ENCODE results near the gene SLC51B.
A peak's percentile ranks its signal among the peaks of the same experiment; 100 is the strongest.
"Not testable (repeated sequence)": the region's sequence is repeated elsewhere in the genome, so short reads cannot be mapped to it uniquely, and the experiment has no call there.

The SLC51B gene

GRCh38 chr15:65066635-65067316 lies 21.6 kb downstream of the SLC51B start:
- DNase-seq (ENCODE audit: low read depth), result no peak

- no peak for DNase-seq (ENCODE audit: low read depth)
Observed at GRCh38 chr15:65067317-65067644, 22.1 kb downstream of the SLC51B start.

DNA sequence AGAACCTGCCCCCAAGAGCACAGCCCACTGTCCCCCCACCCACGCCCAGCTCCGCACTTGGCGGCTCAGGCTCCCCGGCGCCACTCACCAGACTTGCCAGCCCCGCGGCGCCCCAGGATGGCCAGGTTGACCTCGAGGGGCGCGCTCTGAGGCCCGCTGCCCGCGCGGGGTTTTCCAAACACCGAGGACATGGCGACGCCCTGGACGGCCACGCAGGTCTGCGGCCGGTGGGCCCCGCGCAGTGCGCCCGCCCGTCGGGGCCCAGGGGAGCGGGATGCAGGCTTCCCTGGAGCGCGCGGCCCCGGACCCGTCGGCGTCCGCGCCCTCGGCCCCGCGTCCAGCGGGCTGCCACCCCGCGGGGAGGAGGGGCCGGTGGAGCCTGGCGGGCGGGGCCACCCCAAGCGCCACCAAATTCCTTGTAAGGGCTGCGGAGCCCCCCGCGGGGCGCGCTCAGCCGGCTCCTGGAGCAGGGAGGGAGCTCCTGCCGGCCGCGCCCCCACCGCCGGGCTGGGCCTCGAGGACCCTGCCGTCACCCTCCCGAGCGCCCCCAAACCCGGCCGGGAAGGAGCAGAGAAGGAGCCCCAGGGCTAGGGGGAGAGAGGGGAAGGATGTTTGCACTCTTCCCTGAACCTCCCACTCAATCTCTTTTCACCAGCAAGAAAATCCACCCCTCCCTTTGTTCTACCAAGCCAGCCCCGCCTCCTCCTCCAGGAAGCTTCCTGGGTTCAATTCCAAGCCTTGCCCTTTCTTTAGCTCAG lies 22.6 kb downstream of the SLC51B start, which contains the start of gene RASL12:
Gene RASL12, minus strand, starts transcription at position 347 of the 758 bp plus-strand sequence. Its CDS starts 156 bp downstream, at position 191.
- DNase-seq (ENCODE audit: low read depth), result no peak

GRCh38 chr15:65068403-65068788 lies 23.2 kb downstream of the SLC51B start:
- no peak for DNase-seq (ENCODE audit: low read depth)

GRCh38 chr15:65069179-65069578 lies 24.0 kb downstream of the SLC51B start:
- DNase-seq (ENCODE audit: low read depth), result no peak

DNA sequence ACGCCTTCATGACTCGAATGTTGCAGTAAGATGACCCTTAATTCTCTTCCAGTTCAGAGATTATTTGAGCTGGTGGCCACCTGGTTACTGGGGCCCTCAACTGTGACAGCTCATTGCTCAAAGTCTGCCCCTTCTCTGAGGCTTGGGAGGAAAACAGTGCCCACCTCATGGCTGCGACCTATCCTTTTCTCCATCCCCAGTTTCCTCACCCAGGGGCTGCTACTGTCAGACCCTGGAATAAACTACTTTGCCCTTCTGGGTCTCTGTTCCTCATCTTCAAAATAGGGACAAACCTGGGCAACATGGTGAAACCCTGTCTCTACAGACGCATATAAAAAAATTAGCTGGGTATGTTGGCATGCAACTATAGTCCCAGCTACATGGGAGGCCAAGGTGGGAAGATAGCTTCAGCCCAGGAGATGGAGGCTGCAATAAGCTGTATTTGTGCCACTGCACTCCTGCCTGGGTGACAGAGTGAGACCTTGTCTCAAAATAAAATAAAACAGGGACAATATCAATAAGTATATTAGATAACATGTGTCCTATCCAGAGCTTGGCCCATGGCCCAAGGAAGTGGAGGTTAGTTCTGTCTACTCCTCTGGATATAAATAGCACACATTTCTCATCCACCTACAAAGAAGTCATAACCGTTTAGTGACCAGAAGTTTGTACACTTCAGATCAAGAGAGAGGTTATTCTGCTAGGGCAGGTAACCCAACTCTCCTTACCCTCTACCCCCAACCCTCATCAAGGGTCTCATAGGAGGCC lies 24.8 kb downstream of the SLC51B start:
- DNase-seq (ENCODE audit: low read depth), result no peak

- DNase-seq (ENCODE audit: low read depth), result no peak
Observed at GRCh38 chr15:65071381-65071811, 26.2 kb downstream of the SLC51B start.

DNA sequence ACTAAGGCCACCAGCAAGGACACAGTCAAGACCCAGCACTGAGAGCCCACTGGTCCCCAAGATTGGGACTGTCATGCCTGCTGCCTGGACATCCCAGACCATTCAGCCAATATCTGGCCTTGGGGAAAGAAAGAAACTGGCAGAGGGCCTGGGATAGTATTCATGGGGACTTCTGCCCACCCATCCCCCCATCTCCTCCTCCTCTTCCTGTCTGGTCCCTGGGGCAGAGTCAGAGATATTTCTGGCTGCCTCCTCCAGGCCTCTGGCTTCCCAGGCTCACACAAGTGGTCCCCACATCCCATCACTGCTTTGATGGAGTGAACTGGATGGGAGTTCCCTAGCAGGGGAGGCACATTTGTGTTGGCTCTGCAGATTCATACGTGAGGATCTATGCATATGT lies 26.8 kb downstream of the SLC51B start:
- DNase-seq (ENCODE audit: low read depth), result no peak

DNA sequence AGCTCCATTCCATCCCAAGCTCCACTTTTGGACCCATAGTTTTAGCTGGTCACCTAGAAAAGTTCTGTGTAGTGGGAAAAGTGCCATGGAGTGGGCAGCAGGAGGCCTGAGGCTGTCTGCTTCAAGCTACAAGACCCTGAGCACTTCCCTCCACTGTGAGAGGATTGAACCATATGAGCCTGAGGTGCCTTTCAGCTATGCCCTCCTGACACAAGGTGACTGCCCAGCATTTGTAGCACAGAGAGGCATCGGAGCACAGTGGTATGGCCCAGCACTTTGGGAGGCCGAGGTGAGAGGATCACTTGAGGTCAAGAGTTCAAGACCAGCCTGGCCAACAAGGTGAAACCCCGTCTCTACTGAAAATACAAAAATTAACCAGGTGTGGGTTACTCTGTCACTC lies 27.4 kb downstream of the SLC51B start:
- no peak for DNase-seq (ENCODE audit: low read depth)

DNA sequence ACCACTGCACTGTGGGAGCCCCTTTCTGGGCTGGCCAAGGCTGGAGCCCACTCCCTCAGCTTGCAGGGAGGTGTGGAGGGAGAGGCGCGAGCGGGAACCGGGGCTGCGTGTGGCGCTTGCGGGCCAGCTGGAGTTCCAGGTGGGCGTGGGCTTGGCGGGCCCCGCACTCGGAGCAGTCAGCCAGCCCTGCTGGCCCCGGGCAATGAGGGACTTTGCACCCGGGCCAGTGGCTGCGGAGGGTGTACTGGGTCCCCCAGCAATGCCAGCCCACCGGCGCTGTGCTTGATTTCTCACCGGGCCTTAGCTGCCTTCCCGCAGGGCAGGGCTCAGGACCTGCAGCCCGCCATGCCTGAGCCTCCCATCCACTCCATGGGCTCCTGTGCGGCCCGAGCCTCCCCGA lies 29.8 kb downstream of the SLC51B start:
- DNase-seq (ENCODE audit: low read depth), result not testable (repeated sequence)

DNA sequence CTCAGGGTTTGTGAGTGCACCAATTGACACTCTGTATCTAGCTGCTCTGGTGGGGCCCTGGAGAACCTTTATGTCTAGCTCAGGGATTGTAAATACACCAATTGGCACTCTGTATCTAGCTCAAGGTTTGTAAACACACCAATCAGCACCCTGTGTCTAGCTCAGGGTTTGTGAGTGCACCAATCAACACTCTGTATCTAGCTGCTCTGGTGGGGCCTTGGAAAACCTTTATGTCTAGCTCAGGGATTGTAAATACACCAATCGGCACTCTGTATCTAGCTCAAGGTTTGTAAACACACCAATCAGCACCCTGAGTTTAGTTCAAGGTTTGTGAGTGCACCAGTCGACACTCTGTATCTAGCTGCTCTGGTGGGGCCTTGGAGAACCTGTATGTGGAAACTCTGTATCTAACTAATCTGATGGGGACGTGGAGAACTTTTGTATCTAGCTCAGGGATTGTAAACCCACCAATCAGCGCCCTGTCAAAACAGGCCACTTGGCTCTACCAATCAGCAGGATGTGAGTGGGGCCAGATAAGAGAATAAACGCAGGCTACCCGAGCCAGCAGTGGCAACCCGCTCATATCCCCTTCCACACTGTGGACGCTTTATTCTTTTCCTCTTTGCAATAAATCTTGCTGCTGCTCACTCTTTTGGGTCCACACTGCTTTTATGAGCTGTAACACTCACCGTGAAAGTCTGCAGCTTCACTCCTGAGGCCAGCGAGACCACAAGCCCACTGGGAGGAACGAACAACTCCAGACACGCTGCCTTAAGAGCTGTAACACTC lies 30.6 kb downstream of the SLC51B start:
- not testable (repeated sequence) for DNase-seq (ENCODE audit: low read depth)

- no peak for DNase-seq (ENCODE audit: low read depth)
Observed at GRCh38 chr15:65076486-65077290, 31.5 kb downstream of the SLC51B start, which contains the start of gene KBTBD13. Gene KBTBD13 (plus strand): TSS chr15:65076746. CDS start chr15:65076816, 70 bp downstream.

GRCh38 chr15:65077291-65077980 lies 32.2 kb downstream of the SLC51B start:
- no peak for DNase-seq (ENCODE audit: low read depth)

GRCh38 chr15:65077981-65078352 lies 32.8 kb downstream of the SLC51B start:
- DNase-seq (ENCODE audit: low read depth), result peak; percentile 29

- no peak for DNase-seq (ENCODE audit: low read depth)
Observed at GRCh38 chr15:65079580-65079979, 34.4 kb downstream of the SLC51B start.

GRCh38 chr15:65081270-65081669 lies 36.1 kb downstream of the SLC51B start:
- DNase-seq (ENCODE audit: low read depth), result no peak

DNA sequence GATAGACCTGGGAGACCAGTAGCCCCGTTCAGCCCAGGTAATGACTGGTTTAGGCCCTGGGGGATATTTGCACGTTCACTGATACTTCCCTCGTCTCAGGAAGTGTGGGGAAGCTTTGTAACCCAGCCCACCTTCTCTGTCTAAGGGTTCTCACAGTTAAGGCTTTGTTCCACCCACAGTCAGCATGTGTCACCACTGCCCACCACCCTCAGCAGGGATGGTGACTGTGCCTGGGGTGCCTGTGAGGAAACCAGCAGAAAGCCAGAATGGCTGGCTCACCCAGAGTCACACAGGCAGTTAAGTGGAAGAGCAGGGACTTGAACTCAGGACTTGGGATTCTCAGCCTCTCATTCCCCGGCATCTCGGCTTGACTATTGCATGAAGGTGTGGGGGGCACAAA lies 36.6 kb downstream of the SLC51B start:
- peak; percentile 18 for DNase-seq (ENCODE audit: low read depth)

DNA sequence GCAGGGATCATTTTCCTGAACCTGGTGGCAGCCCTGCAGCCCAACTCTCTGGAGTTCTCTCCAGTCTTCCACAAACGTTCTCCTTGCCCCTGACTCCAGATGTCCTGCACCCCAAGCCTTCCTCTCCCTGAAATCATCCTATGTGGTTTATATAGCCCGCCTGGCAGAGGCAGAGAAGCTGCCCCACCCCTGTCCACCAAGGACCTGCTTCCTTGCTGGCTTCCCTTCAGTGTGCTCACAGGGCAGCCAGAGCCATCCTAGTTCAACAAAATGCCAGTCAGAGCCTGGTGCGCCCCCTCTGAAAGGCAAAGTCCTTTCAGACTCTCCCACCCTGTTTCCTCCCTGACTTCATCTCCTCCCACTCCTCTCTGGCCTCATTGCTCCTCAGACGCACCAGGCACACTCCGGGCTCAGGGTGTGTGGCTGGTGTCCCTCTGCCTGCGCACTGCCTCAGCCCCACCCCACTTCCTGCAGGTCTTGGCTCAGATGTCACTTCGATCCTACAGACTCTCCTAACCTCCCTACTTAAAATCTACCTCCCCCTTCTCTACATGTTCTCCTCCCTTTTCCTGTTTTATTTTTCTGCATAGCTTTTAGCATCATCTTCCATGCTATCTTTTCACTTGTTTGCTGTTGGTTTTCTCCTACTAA lies 37.2 kb downstream of the SLC51B start:
- DNase-seq (ENCODE audit: low read depth), result no peak

- no peak for DNase-seq (ENCODE audit: low read depth)
Observed at GRCh38 chr15:65083262-65083701, 38.1 kb downstream of the SLC51B start.

Measured in stimulated activated CD4-positive, alpha-beta T cell treated with anti-CD3 and anti-CD28 coated beads, Interleukin-2, amount 100 ng/mL, for 4 hours (primary cell).